ENCODE results near the gene DEFB123. TPM values are rescaled to one million over a fixed set of nuclear protein-coding genes. Genes with fewer than 3 reads are reported as not detected.
A peak's percentile ranks its signal among the peaks of the same experiment; 100 is the strongest.

The DEFB123 gene
- total RNA-seq, 1 donor from 2014 or later, result not detected

DNA sequence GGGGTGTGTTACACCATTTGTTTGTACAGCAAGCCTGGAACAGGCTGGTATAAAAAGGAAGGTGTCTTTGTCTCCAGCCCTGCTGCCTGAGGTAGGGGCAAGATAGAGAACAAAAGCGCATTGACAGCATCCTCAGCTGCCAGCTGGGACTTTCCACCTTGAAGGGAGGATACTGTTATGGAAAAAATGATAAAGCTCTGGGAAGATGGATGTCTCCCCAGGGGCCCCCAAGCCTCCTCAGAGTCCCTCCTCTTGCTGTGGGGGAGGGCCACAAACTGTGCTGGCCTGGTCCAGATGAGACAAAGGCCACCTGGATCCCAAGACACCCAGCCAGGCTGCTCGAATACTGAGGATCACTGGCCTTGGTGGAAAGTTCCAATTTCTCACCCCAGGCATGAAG is 47.7 kb downstream of the DEFB123 start:
- intact Hi-C loops (cut with DNase I), result no loop called here
- no peak overlapping the region for H3K27ac ChIP-seq
- no peak for DNase-seq (ENCODE audit: low spot score in 2 of 2)
- no peaks in the 10 kb centered on the region for H3K9me3 ChIP-seq
- H3K36me3 ChIP-seq, result no peaks in the 10 kb centered on the region
- H3K27me3 ChIP-seq, result no peaks in the 10 kb centered on the region
- TF ChIP-seq, protein P1, sequence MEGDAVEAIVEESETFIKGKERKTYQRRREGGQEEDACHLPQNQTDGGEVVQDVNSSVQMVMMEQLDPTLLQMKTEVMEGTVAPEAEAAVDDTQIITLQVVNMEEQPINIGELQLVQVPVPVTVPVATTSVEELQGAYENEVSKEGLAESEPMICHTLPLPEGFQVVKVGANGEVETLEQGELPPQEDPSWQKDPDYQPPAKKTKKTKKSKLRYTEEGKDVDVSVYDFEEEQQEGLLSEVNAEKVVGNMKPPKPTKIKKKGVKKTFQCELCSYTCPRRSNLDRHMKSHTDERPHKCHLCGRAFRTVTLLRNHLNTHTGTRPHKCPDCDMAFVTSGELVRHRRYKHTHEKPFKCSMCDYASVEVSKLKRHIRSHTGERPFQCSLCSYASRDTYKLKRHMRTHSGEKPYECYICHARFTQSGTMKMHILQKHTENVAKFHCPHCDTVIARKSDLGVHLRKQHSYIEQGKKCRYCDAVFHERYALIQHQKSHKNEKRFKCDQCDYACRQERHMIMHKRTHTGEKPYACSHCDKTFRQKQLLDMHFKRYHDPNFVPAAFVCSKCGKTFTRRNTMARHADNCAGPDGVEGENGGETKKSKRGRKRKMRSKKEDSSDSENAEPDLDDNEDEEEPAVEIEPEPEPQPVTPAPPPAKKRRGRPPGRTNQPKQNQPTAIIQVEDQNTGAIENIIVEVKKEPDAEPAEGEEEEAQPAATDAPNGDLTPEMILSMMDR (IDR thresholded peaks at IDR 0.05), result no peak
- peaks cover 3 to 14% of the 10 kb centered on the region in 2 donors for H3K4me1 ChIP-seq
- H3K4me3 ChIP-seq, result no peak overlapping the region

- intact Hi-C loops (cut with DNase I), result no loop called here
- no peak overlapping the region for H3K4me3 ChIP-seq
- peaks cover 3 to 14% of the 10 kb centered on the region in 2 donors for H3K4me1 ChIP-seq
- H3K27me3 ChIP-seq, result no peaks in the 10 kb centered on the region
- DNase-seq (ENCODE audit: low spot score in 2 of 2), result no peak
- H3K9me3 ChIP-seq, result no peaks in the 10 kb centered on the region
- no peaks in the 10 kb centered on the region for H3K36me3 ChIP-seq
- TF ChIP-seq, protein P1 (IDR thresholded peaks at IDR 0.05), result no peak
- H3K27ac ChIP-seq, result no peak overlapping the region
These were observed 48.7 kb downstream of the DEFB123 start for GRCh38 chr20:31489152-31489551.

DNA sequence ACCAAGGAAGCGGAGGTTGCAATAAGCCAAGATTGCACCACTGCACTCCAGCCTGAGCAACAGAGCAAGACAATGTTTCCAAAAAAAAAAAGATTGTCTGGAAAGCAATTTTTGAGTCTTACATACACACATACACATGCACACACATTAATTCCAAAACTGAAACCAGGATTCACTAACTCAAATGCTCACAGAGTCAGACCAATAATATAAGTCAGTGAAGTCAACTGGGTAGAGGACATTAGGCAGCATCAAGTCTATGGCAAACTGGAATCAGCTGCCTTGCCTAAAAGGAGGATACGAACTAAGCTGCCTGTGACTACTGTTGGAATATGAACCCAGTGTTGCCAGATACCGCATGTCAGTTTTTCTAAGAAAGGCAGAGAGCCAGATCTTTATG is 50.3 kb downstream of the DEFB123 start:
- TF ChIP-seq, protein P1 (IDR thresholded peaks at IDR 0.05), result no peak

DNA sequence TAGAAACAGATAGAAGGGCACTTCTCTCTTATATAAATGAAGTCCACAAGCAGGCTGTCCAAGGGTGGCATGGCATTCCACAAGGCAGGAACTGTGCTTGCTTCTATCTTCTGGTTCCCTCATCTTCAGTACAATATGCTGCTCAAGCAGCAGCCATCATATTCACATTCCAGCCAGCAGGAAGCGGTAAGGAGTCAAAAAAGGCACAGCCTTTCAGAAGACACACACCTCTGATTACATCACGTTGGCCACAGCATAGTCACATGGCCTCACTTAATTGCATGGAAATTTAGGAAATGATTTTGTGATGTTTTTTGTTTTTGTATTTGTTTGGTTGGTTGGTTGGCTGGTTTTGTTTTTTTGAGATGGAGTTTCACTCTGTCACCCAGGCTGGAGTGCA is 53.7 kb downstream of the DEFB123 start:
- no peaks in the 10 kb centered on the region for H3K9me3 ChIP-seq
- H3K4me3 ChIP-seq, result no peak overlapping the region
- no peaks in the 10 kb centered on the region for H3K36me3 ChIP-seq
- TF ChIP-seq, protein P1 (IDR thresholded peaks at IDR 0.05), result peak in 1 of 3 experiments; percentile 28
- intact Hi-C loops (cut with DNase I), result no loop called here
- H3K27ac ChIP-seq, result no peak overlapping the region
- H3K27me3 ChIP-seq, result no peaks in the 10 kb centered on the region
- DNase-seq (ENCODE audit: low spot score in 2 of 2), result no peak
- peaks cover 0 to 18% of the 10 kb centered on the region in 2 donors for H3K4me1 ChIP-seq

More for the DNA sequence above, 50.3 kb downstream of the DEFB123 start:
- H3K4me3 ChIP-seq, result no peak overlapping the region
- H3K36me3 ChIP-seq, result no peaks in the 10 kb centered on the region
- DNase-seq (ENCODE audit: low spot score in 2 of 2), result no peak
- no peaks in the 10 kb centered on the region for H3K27me3 ChIP-seq
- no peak overlapping the region for H3K27ac ChIP-seq
- H3K9me3 ChIP-seq, result no peaks in the 10 kb centered on the region
- intact Hi-C loops (cut with DNase I), result no loop called here
- peaks cover 3 to 11% of the 10 kb centered on the region in 2 donors for H3K4me1 ChIP-seq

GRCh38 chr20:31496761-31497295 is 56.4 kb downstream of the DEFB123 start:
- TF ChIP-seq, protein P1 (IDR thresholded peaks at IDR 0.05), result no peak
- intact Hi-C loops (cut with DNase I), result loop anchor here (1.0 kb wide), 1 partner anchor 22 kb away; the partner anchor contains the start of genes DEFB124 and REM1
- Histone ChIP-seq H3K4me1 (peaks cover 0 to 18% of the 10 kb centered on the region in 2 donors), H3K9me3 (no peaks in the 10 kb centered on the region), H3K27me3 (no peaks in the 10 kb centered on the region), H3K4me3 (peak overlapping the region; percentile 26 to 48), H3K36me3 (no peaks in the 10 kb centered on the region), H3K27ac (peak overlapping the region; percentile 59 to 86)
- peak in 1 of 2 donors; percentile 93 for DNase-seq (ENCODE audit: low spot score in 2 of 2)
